Transverse colon (tissue), 3 donors: ENCODE results near the gene ACTRT2.

Source experiments
- CTCF ChIP-seq, 5 experiments: fragments of 200-600 bp in 3 of 5; fragments of 450-650 bp in 2 of 5; sonication (generic) in 3 of 5; IDR thresholded peaks; 1 replicate in 2 of 5; 2 replicates in 3 of 5; pipeline ENCODE4 v1.5.1; 2016 to 2017; ENCODE audit warnings: antibody characterized with exemption in 5 of 5, inconsistent platforms in 3 of 5, mild to moderate bottlenecking in 2 of 5, moderate library complexity in 1 of 5
- POLR2A ChIP-seq: fragments of 450-650 bp; IDR thresholded peaks from one replicate; pipeline ENCODE4 v1.6.1; 2016; ENCODE audit warnings: antibody characterized with exemption, mild to moderate bottlenecking, moderate library complexity

GRCh38 chr1:3026581-3027391 is 5.5 kb downstream of the ACTRT2 start:
- no peak for TF ChIP-seq POLR2A
- no peak for TF ChIP-seq CTCF (IDR thresholded peaks at IDR 0.05)
